Hepatocyte (in vitro differentiated cells): ENCODE measurements around the gene CHADL. TPM values are rescaled to one million over a fixed set of nuclear protein-coding genes. Genes with fewer than 3 reads are reported as not detected.

Experiments used
- DNase-seq: peaks from one replicate; pipeline ENCODE4 v3.0.0-alpha.2; 2016; ENCODE audit warnings: low spot score
- H2AFZ ChIP-seq: fragments of 200-600 bp; sonication (generic); 2 replicates; pipeline ENCODE4 v1.6.0; 2016; ENCODE audit warnings: antibody characterized with exemption, mild to moderate bottlenecking
- H3K27ac ChIP-seq: fragments of 200-600 bp; sonication (generic); 2 replicates; pipeline ENCODE4 v1.5.1; 2016; ENCODE audit warnings: mild to moderate bottlenecking
- H3K27me3 ChIP-seq: fragments of 200-600 bp; sonication (generic); 2 replicates; pipeline ENCODE4 v1.6.1; 2016
- H3K36me3 ChIP-seq: fragments of 200-600 bp; sonication (generic); replicated peaks from 2 replicates; pipeline ENCODE4 v1.5.1; 2016; ENCODE audit warnings: low read depth; ENCODE audit not compliant: insufficient read depth
- H3K4me1 ChIP-seq: fragments of 200-600 bp; sonication (generic); 2 replicates; pipeline ENCODE4 v1.5.1; 2016; ENCODE audit warnings: mild to moderate bottlenecking, moderate library complexity; ENCODE audit not compliant: insufficient read depth
- H3K4me2 ChIP-seq: fragments of 200-600 bp; sonication (generic); 2 replicates; pipeline ENCODE4 v1.6.0; 2016
- H3K4me3 ChIP-seq: fragments of 200-600 bp; sonication (generic); 2 replicates; pipeline ENCODE4 v1.5.1; 2016; ENCODE audit warnings: mild to moderate bottlenecking
- H3K79me2 ChIP-seq: fragments of 200-600 bp; sonication (generic); 2 replicates; pipeline ENCODE4 v1.6.0; 2017; ENCODE audit warnings: mild to moderate bottlenecking
- H3K9me2 ChIP-seq: fragments of 200-600 bp; sonication (generic); replicated peaks from 2 replicates; pipeline ENCODE4 v1.6.0; 2017; ENCODE audit warnings: mild to moderate bottlenecking; ENCODE audit not compliant: insufficient read depth
- H3K9me3 ChIP-seq: fragments of 200-600 bp; sonication (generic); 2 replicates; pipeline ENCODE4 v1.5.1; 2016; ENCODE audit warnings: low read depth, mild to moderate bottlenecking
- H4K20me1 ChIP-seq: fragments of 200-600 bp; sonication (generic); 2 replicates; pipeline ENCODE4 v1.6.0; 2016; ENCODE audit warnings: mild to moderate bottlenecking; ENCODE audit not compliant: insufficient read depth, poor library complexity, severe bottlenecking
- CTCF ChIP-seq: fragments of 200-600 bp; sonication (generic); IDR thresholded peaks from 2 replicates; pipeline ENCODE4 v1.5.1; 2016; ENCODE audit warnings: antibody characterized with exemption, mild to moderate bottlenecking; ENCODE audit not compliant: poor library complexity
- EZH2 ChIP-seq: fragments of 200-600 bp; sonication (generic); IDR thresholded peaks from 2 replicates; pipeline ENCODE4 v1.6.1; 2016; ENCODE audit warnings: antibody characterized with exemption, mild to moderate bottlenecking, borderline replicate concordance
- EZH2phosphoT487 ChIP-seq: fragments of 200-600 bp; sonication (generic); IDR thresholded peaks from one replicate; pipeline ENCODE4 v1.6.1; 2018; ENCODE audit warnings: antibody characterized with exemption, mild to moderate bottlenecking, low read depth, moderate library complexity; ENCODE audit not compliant: unreplicated experiment, severe bottlenecking
- WGBS: methylation state at CpG from one replicate; pipeline ENCODE4 v1.1.6; 2016; ENCODE audit warnings: low lambda C conversion rate; ENCODE audit errors: missing lambda C conversion rate; 5-methylcytosine and 5-hydroxymethylcytosine counted together
- polyA plus RNA-seq: library from polyadenylated mRNA; unstranded; fragments of >200 nt; fragmentation: Nextera tagmentation; extraction: Ambion mirVana; gene quantifications from 2 replicates; pipeline ENCODE4 v1.2.1, GENCODE V29; 2016
- total RNA-seq: library from RNA; depleted of rRNA; stranded (reverse); fragments of >200 nt; gene quantifications from 2 replicates; pipeline ENCODE4 v1.2.3, GENCODE V29; 2014

CHADL gene
- total and polyA plus RNA-seq, 2 experiments from 2014 or later = 1.00 to 1.4 TPM

- Histone ChIP-seq H3K36me3 (no peaks in the 10 kb centered on the region), H3K4me3 (no peak overlapping the region), H2AFZ (no peak overlapping the region), H3K27ac (no peak overlapping the region), H3K9me2 (no peaks in the 10 kb centered on the region), H4K20me1 (no peaks in the 10 kb centered on the region), H3K4me2 (no peak overlapping the region), H3K27me3 (no peaks in the 10 kb centered on the region), H3K79me2 (no peaks in the 10 kb centered on the region), H3K9me3 (no peaks in the 10 kb centered on the region), H3K4me1 (no peaks in the 10 kb centered on the region)
- 95% methylated on average over 12 of the region's 12 CpGs for WGBS
- TF ChIP-seq EZH2phosphoT487 = no peak
- TF ChIP-seq EZH2 = no peak
- TF ChIP-seq CTCF = no peak
- no peak for DNase-seq
Measured at GRCh38 chr22:41250127-41250526, 9.4 kb upstream of the CHADL start.

DNA sequence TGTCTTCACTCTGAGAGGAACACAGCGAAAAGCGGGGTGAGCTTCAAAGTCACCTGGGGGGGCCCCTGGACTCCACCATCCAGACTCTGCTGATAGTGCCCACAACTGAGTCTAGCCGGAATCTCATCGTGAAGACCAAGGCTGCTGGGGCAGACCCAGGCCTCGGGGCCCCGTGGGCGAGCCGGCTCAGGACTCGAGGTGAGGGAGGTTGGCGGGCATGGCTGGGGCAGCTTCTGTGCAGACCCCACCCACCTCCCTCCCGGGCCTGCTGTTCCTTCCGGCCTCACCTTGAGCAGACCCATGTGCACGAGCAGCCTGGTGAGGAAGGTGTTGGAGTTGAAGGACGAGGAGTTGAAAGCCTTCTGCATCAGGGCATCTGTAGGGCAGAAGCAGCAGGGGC is 8.7 kb upstream of the CHADL start:
- H3K36me3 ChIP-seq = no peaks in the 10 kb centered on the region

GRCh38 chr22:41248758-41249157 is 8.0 kb upstream of the CHADL start:
- no peak for TF ChIP-seq EZH2
- TF ChIP-seq CTCF = no peak
- no peak for TF ChIP-seq EZH2phosphoT487
- WGBS = 96% methylated on average over 9 of the region's 10 CpGs
- no peaks in the 10 kb centered on the region for H3K9me2 ChIP-seq
- no peaks in the 10 kb centered on the region for H3K9me3 ChIP-seq
- H3K36me3 ChIP-seq = no peaks in the 10 kb centered on the region
- H3K27me3 ChIP-seq = no peaks in the 10 kb centered on the region
- H3K27ac ChIP-seq = no peak overlapping the region
- H4K20me1 ChIP-seq = no peaks in the 10 kb centered on the region
- no peaks in the 10 kb centered on the region for H3K79me2 ChIP-seq
- H3K4me3 ChIP-seq = no peak overlapping the region
- H3K4me1 ChIP-seq = no peaks in the 10 kb centered on the region
- H2AFZ ChIP-seq = no peak overlapping the region
- no peak overlapping the region for H3K4me2 ChIP-seq
- DNase-seq = no peak

More for the DNA sequence above, 8.7 kb upstream of the CHADL start:
- 96% methylated on average over 14 of the region's 14 CpGs for WGBS
- H3K79me2 ChIP-seq = no peaks in the 10 kb centered on the region
- no peaks in the 10 kb centered on the region for H3K4me1 ChIP-seq
- no peaks in the 10 kb centered on the region for H3K27me3 ChIP-seq
- no peak for DNase-seq
- no peak overlapping the region for H2AFZ ChIP-seq
- no peaks in the 10 kb centered on the region for H3K9me2 ChIP-seq
- H3K4me2 ChIP-seq = no peak overlapping the region
- H3K9me3 ChIP-seq = no peaks in the 10 kb centered on the region
- TF ChIP-seq EZH2phosphoT487 = no peak
- no peak for TF ChIP-seq CTCF
- no peak for TF ChIP-seq EZH2
- no peak overlapping the region for H3K4me3 ChIP-seq
- H4K20me1 ChIP-seq = no peaks in the 10 kb centered on the region
- no peak overlapping the region for H3K27ac ChIP-seq

DNA sequence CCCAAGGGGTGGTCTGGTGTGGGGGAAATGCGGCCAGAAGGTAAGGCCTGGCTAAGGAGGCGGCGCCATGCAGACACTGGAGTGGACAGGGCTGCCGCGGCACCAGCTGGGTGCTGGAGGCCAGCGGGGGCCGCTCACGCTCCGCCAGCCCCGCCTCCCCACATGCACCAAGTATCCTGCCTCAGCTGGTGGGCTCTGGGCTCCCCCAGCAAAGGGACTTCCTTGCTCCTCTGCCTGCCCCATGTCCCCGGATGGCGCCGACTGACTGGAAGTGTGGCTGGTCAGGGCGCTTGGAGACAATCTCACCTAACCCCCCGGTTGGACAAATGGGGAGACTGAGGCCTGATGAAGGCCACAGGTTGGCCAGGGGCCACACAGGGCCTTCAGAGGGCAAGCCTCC is 7.6 kb upstream of the CHADL start:
- Histone ChIP-seq H3K4me3 (no peak overlapping the region), H3K9me2 (no peaks in the 10 kb centered on the region), H3K79me2 (no peaks in the 10 kb centered on the region), H4K20me1 (no peaks in the 10 kb centered on the region), H3K27me3 (no peaks in the 10 kb centered on the region), H3K27ac (no peak overlapping the region), H2AFZ (no peak overlapping the region), H3K4me2 (no peak overlapping the region), H3K4me1 (no peaks in the 10 kb centered on the region), H3K9me3 (no peaks in the 10 kb centered on the region), H3K36me3 (no peaks in the 10 kb centered on the region)
- TF ChIP-seq EZH2phosphoT487 (no peak), EZH2 (no peak), CTCF (no peak)
- no peak for DNase-seq
- WGBS = 98% methylated on average over 15 of the region's 15 CpGs
